K562 (cell line): ENCODE data around the gene CNTN4. TPM values are rescaled to one million over a fixed set of nuclear protein-coding genes. Genes with fewer than 3 reads are reported as not detected.

ENCODE experiments used
- ATAC-seq: fragments of 200-7000 bp; cut with Tn5 transposase; 3 replicates; pipeline ENCODE4 v1.9.1; 2020; ENCODE audit warnings: moderate library complexity
- BruUV-seq: library from RNA; stranded (reverse); fragments of 400-500 nt; replicated peaks from 2 replicates; lab custom pipeline; 2021; lab: Mats Ljungman, UMichigan
- CTCF ChIA-PET: fragments of 300-600 bp; formaldehyde crosslinking; extraction: SDS; loops from one replicate; lab custom pipeline; 2021; ENCODE audit warnings: low intra/inter-chr PET ratio; lab: Yijun Ruan, JAX
- POLR2A ChIA-PET: fragments of 300-600, 350-650 bp; sonication (Branson Sonifier 250); formaldehyde crosslinking; extraction: SDS; loops from one replicate; lab custom pipeline; 2021; ENCODE audit warnings: antibody characterized with exemption, inconsistent platforms; lab: Yijun Ruan, JAX
- DNase-seq, 4 experiments: peaks; one replicate each; pipeline versions ENCODE4 v3.0.0 to v3.0.0-alpha.2; 2011 to 2018; ENCODE audit warnings: low spot score in 3 of 4, mixed read lengths in 3 of 4; ENCODE audit errors: extremely low read depth in 1 of 4
- FAIRE-seq: peaks from 2 replicates; lab custom pipeline; 2011; peaks lifted over from hg19 to GRCh38; lab: Jason Lieb, UNC
- H2AFZ ChIP-seq: 2 replicates; pipeline ENCODE4 v1.6.0; 2011; ENCODE audit warnings: low read depth, low read length, control low read depth, inconsistent platforms
- H3K27ac ChIP-seq: fragments of 200-600 bp; 3 replicates; pipeline ENCODE4 v1.8.0; 2011; ENCODE audit warnings: low read depth, mild to moderate bottlenecking, control low read depth, inconsistent platforms, low read length, moderate library complexity, mixed read lengths; ENCODE audit errors: extremely low read depth
- H3K27me3 ChIP-seq, 2 experiments: fragments of 300-600 bp in 1 of 2; 2 replicates in 1 of 2; 3 replicates in 1 of 2; pipeline versions ENCODE4 v1.6.0 to v1.8.0; 2011; ENCODE audit warnings: inconsistent platforms in 2 of 2, low read length in 2 of 2, mild to moderate bottlenecking in 1 of 2, mixed read lengths in 1 of 2, moderate library complexity in 1 of 2; ENCODE audit not compliant: control insufficient read depth in 2 of 2, insufficient read depth in 2 of 2
- H3K36me3 ChIP-seq: fragments of 300-600 bp; 3 replicates; pipeline ENCODE4 v1.8.0; 2011; ENCODE audit warnings: mild to moderate bottlenecking, low read length, inconsistent platforms; ENCODE audit not compliant: control insufficient read depth, insufficient read depth
- H3K4me1 ChIP-seq, 2 experiments: fragments of 200-600 bp in 1 of 2; replicated peaks in 1 of 2; 2 replicates in 1 of 2; 3 replicates in 1 of 2; pipeline versions ENCODE4 v1.5.1 to v1.8.0; 2011; ENCODE audit warnings: inconsistent platforms in 2 of 2, low read length in 2 of 2, mild to moderate bottlenecking in 1 of 2, mixed read lengths in 1 of 2, moderate library complexity in 1 of 2; ENCODE audit not compliant: control insufficient read depth in 2 of 2, insufficient read depth in 2 of 2
- H3K4me2 ChIP-seq: 2 replicates; pipeline ENCODE4 v1.6.1; 2011; ENCODE audit warnings: low read length, control low read depth, inconsistent platforms, mixed read lengths; ENCODE audit not compliant: insufficient read depth
- H3K4me3 ChIP-seq: fragments of 200-600 bp; sonication (generic), shearing (Covaris generic); 2 replicates; pipeline ENCODE4 v1.5.1; 2016; ENCODE audit warnings: control low read depth, inconsistent platforms
- H3K79me2 ChIP-seq: fragments of 200-600 bp; 3 replicates; pipeline ENCODE4 v1.8.0; 2011; ENCODE audit warnings: low read length, inconsistent platforms; ENCODE audit not compliant: control insufficient read depth, insufficient read depth
- H3K9ac ChIP-seq, 2 experiments: 2 replicates each; pipeline versions ENCODE4 v1.6.0 to v1.6.1; 2011; ENCODE audit warnings: low read depth in 2 of 2, low read length in 2 of 2, control low read depth in 1 of 2, inconsistent platforms in 1 of 2, mild to moderate bottlenecking in 1 of 2, mixed read lengths in 1 of 2; ENCODE audit not compliant: insufficient read depth in 1 of 2
- H3K9me1 ChIP-seq: one replicate; pipeline ENCODE4 v1.6.0; 2011; ENCODE audit warnings: inconsistent platforms, mild to moderate bottlenecking, low read length, moderate library complexity; ENCODE audit not compliant: control insufficient read depth, insufficient read depth
- H3K9me3 ChIP-seq: replicated peaks from 2 replicates; pipeline ENCODE4 v1.5.1; 2011; ENCODE audit warnings: low read depth, low read length, inconsistent platforms; ENCODE audit not compliant: control insufficient read depth, insufficient read depth
- H4K20me1 ChIP-seq: replicated peaks from 2 replicates; pipeline ENCODE4 v1.6.1; 2011; ENCODE audit warnings: low read length, inconsistent platforms, mixed read lengths; ENCODE audit not compliant: control insufficient read depth, insufficient read depth
- CHD4 ChIP-seq: fragments of 200-600 bp; sonication (generic); IDR thresholded peaks from 3 replicates; pipeline ENCODE4 v1.6.1; 2012; ENCODE audit warnings: low read depth, mild to moderate bottlenecking, mixed read lengths, low read length, inconsistent platforms; ENCODE audit not compliant: insufficient read depth, insufficient replicate concordance, poor library complexity, severe bottlenecking
- FOXO4 ChIP-seq: fragments of 450-650 bp; formaldehyde crosslinking; IDR thresholded peaks from 2 replicates; pipeline ENCODE4 v1.4.0; 2020; ENCODE audit warnings: mild to moderate bottlenecking, moderate library complexity
- HMG20A ChIP-seq: fragments of 450-650 bp; formaldehyde crosslinking; conservative IDR thresholded peaks from 2 replicates; pipeline ENCODE4 v1.4.0; 2020; ENCODE audit warnings: mild to moderate bottlenecking, mixed read lengths
- SMARCE1 ChIP-seq: fragments of 450-650 bp; IDR thresholded peaks from 2 replicates; pipeline ENCODE4 v1.7.1; 2016; ENCODE audit warnings: mild to moderate bottlenecking
- SPI1 ChIP-seq: IDR thresholded peaks from 2 replicates; pipeline ENCODE4 v1.6.1; 2011; ENCODE audit warnings: low read depth, low read length, control low read depth, borderline replicate concordance
- ZNF445 ChIP-seq: fragments of 250-450 bp; sonication (Bioruptor Pico); IDR thresholded peaks from 2 replicates; pipeline ENCODE4 v1.4.0; 2020; ENCODE audit warnings: low read depth, mild to moderate bottlenecking, moderate library complexity
- WGBS: fragments of 100-300 bp; shearing (Covaris generic); methylation state at CpG from one replicate; pipeline ENCODE4 v1.1.6; 2016; ENCODE audit warnings: low coverage, mixed read lengths; ENCODE audit not compliant: insufficient coverage; ENCODE audit errors: missing lambda C conversion rate; 5-methylcytosine and 5-hydroxymethylcytosine counted together
- in situ Hi-C: fragments of 300-500 bp; cut with MboI; formaldehyde crosslinking; loops from 4 replicates; pipeline ENCODE4 v1.15.0; 2018; ENCODE audit warnings: inconsistent platforms, mixed read lengths
- intact Hi-C: fragments of 100-400 bp; cut with micrococcal nuclease; formaldehyde crosslinking; loops from 2 replicates; pipeline ENCODE4 v1.14.2; 2022
- polyA plus RNA-seq, 8 experiments: library from polyadenylated mRNA; depleted of rRNA in 4 of 8; stranded (reverse) in 5 of 8; unstranded in 3 of 8; fragments of >200 nt; fragmentation: Nextera tagmentation in 2 of 8; fragmentation: Illumina TruSeq in 1 of 8; extraction: Ambion mirVana in 2 of 8; extraction: Trizol in 1 of 8; gene quantifications; 2 replicates each; pipeline versions ENCODE4 v1.2.1 to v1.2.3, GENCODE V29; 2011 to 2014; ENCODE audit warnings: inconsistent platforms in 1 of 8, missing spikeins in 1 of 8
- total RNA-seq, 7 experiments: library from RNA; depleted of rRNA in 6 of 7; stranded (reverse); fragments of >200 nt in 6 of 7; fragmentation: Illumina TruSeq in 2 of 7; extraction: Trizol in 2 of 7; gene quantifications; 2 replicates each; pipeline versions ENCODE4 v1.2.1 to v1.2.3, GENCODE V29; 2011 to 2021; ENCODE audit warnings: low replicate concordance in 1 of 7
- TF ChIP-seq, protein P1 (sequence below), 2 experiments: fragments of 200-800 bp in 1 of 2; sonication (Bioruptor generic) in 1 of 2; sonication (generic) in 1 of 2; formaldehyde crosslinking in 1 of 2; IDR thresholded peaks in 1 of 2; conservative IDR thresholded peaks in 1 of 2; 2 replicates each; pipeline versions ENCODE4 v1.5.0 to v1.6.1; 2016 to 2020; ENCODE audit warnings: missing compliant biosample characterization in 1 of 2, missing genetic modification characterization in 1 of 2, missing genetic modification reagents in 1 of 2
- TF ChIP-seq, protein P2 (sequence below): fragments of 450-650 bp; IDR thresholded peaks from 2 replicates; pipeline ENCODE4 v1.6.1; 2016

The CNTN4 gene
- total and polyA plus RNA-seq, 9 of the 15 experiments (the other 6 are each of a cell fraction or from before 2014, with no cell fraction given), result not detected

DNA sequence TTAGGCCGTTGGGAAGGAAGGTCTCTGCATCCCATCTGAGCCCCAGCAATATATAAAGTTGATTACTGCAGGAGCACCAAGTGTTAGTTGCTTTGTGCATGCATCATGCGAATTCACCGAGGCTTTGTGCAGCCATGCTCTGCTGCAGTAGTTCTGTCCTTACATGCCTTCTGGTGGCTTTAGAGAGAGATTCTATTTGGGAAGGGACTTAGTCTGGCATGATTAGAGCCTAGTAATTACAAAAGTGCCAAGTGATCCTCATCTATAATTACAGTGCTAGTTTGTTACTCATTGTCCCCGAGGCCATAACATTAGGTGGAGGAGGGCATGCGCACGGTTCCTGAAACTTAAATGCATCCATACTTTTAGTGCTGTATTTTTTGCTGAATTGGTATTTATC, 353.6 kb downstream of the CNTN4 start (continued):
- TF ChIP-seq, protein P1, sequence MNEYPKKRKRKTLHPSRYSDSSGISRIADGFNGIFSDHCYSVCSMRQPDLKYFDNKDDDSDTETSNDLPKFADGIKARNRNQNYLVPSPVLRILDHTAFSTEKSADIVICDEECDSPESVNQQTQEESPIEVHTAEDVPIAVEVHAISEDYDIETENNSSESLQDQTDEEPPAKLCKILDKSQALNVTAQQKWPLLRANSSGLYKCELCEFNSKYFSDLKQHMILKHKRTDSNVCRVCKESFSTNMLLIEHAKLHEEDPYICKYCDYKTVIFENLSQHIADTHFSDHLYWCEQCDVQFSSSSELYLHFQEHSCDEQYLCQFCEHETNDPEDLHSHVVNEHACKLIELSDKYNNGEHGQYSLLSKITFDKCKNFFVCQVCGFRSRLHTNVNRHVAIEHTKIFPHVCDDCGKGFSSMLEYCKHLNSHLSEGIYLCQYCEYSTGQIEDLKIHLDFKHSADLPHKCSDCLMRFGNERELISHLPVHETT (CRISPR knock-in tag; conservative IDR thresholded peaks at IDR 0.05 in 1 of 2, IDR thresholded peaks at IDR 0.05 in 1 of 2), result no peak
- TF ChIP-seq, all 486 proteins: peak for 0

- H3K9me1 ChIP-seq, result no peaks in the 10 kb centered on the region
- no peaks in the 10 kb centered on the region for H3K79me2 ChIP-seq
- no TSS peak for BruUV-seq
- no peak overlapping the region for H3K4me2 ChIP-seq
- H3K36me3 ChIP-seq, result no peaks in the 10 kb centered on the region
- TF ChIP-seq, protein P2, sequence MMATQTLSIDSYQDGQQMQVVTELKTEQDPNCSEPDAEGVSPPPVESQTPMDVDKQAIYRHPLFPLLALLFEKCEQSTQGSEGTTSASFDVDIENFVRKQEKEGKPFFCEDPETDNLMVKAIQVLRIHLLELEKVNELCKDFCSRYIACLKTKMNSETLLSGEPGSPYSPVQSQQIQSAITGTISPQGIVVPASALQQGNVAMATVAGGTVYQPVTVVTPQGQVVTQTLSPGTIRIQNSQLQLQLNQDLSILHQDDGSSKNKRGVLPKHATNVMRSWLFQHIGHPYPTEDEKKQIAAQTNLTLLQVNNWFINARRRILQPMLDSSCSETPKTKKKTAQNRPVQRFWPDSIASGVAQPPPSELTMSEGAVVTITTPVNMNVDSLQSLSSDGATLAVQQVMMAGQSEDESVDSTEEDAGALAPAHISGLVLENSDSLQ, result no peak
- TF ChIP-seq HMG20A (CRISPR knock-in tag) (no peak), SMARCE1 (no peak), SPI1 (no peak), CHD4 (no peak), FOXO4 (CRISPR knock-in tag) (no peak), ZNF445 (CRISPR knock-in tag) (no peak)
- in situ Hi-C loops (no loop called here), intact Hi-C loops (no loop called here)
- FAIRE-seq, result no peak
- CTCF ChIA-PET, result no interaction called here
- H3K4me1 ChIP-seq, result no peaks in the 10 kb centered on the region
- no peak for DNase-seq
- POLR2A ChIA-PET, result no interaction called here
- H3K27me3 ChIP-seq, result no peaks in the 10 kb centered on the region
- no peak for ATAC-seq
- no peak overlapping the region for H3K27ac ChIP-seq
- no peak overlapping the region for H3K4me3 ChIP-seq
- no peaks in the 10 kb centered on the region for H3K9me3 ChIP-seq
- no peak overlapping the region for H3K9ac ChIP-seq
- H4K20me1 ChIP-seq, result no peaks in the 10 kb centered on the region
- 4% methylated on average over 2 of the region's 2 CpGs for WGBS
- no peak overlapping the region for H2AFZ ChIP-seq
Observed at GRCh38 chr3:2454865-2455264, 356.2 kb downstream of the CNTN4 start.
